ENCODE data around the gene PPP3R2. TPM values are rescaled to one million over a fixed set of nuclear protein-coding genes. Genes with fewer than 3 reads are reported as not detected.

The PPP3R2 gene
- total RNA-seq, 1 experiment from 2014 or later, result not detected

GRCh38 chr9:101543098-101543735 lies 51.6 kb downstream of the PPP3R2 start:
- POLR2A ChIA-PET, result no interaction called here
- CTCF ChIA-PET, result no interaction called here
- BruUV-seq (replicated peaks), result no TSS peak
- Histone ChIP-seq H3K9me3 (ENCODE audit: control insufficient read depth in 1 of 2, insufficient read depth in 1 of 2, low read depth in 1 of 2, low read length in 2 of 2) (no peaks in the 10 kb centered on the region), H3K4me1 (ENCODE audit: control insufficient read depth in 1 of 2, insufficient read depth in 2 of 2, low read length in 2 of 2) (no peaks in the 10 kb centered on the region), H3K27ac (ENCODE audit: low read depth, low read length) (no peak overlapping the region), H3K4me3 (replicated peaks in 1 of 2; ENCODE audit: low read depth in 1 of 2, low read length in 2 of 2) (no peak overlapping the region), H4K20me1 (ENCODE audit: insufficient read depth) (no peaks in the 10 kb centered on the region), H3K9ac (ENCODE audit: low read length) (no peak overlapping the region), H2AFZ (ENCODE audit: low read depth, low read length, poor library complexity, severe bottlenecking) (no peak overlapping the region), H3K4me2 (ENCODE audit: low read length) (no peak overlapping the region), H3K9me2 (ENCODE audit: insufficient read depth) (no peaks in the 10 kb centered on the region), H3K36me3 (ENCODE audit: control insufficient read depth in 1 of 2, insufficient read depth in 2 of 2, low read length in 2 of 2) (peaks cover 20 to 25% of the 10 kb centered on the region in 2 experiments), H3K27me3 (ENCODE audit: insufficient read depth, low read length) (no peaks in the 10 kb centered on the region), H3K79me2 (ENCODE audit: insufficient read depth, low read length) (no peaks in the 10 kb centered on the region)
- intact Hi-C loops (cut with micrococcal nuclease), result no loop called here
- RAD21 ChIA-PET (ENCODE audit: low non-redundant PET in 1 of 2, low total read pairs in 2 of 2, uncharacterized antibody in 2 of 2, unreplicated experiment in 2 of 2), result no interaction called here
- ATAC-seq (no peak), DNase-seq (ENCODE audit: low read depth, low spot score) (no peak)
- TF ChIP-seq EZH2 (IDR thresholded peaks at IDR 0.05), result no peak
- no peak for TF ChIP-seq RAD21 (IDR thresholded peaks at IDR 0.05; ENCODE audit: low read depth)
- no peak for TF ChIP-seq EGR1 (IDR thresholded peaks at IDR 0.05; ENCODE audit: low read depth)
- TF ChIP-seq EZH2phosphoT487 (IDR thresholded peaks at IDR 0.05; ENCODE audit: borderline replicate concordance), result no peak
- TF ChIP-seq TCF7L2 (IDR thresholded peaks at IDR 0.05; ENCODE audit: borderline replicate concordance, extremely low read depth, insufficient read depth, insufficient read length), result no peak
- TF ChIP-seq SRF (IDR thresholded peaks at IDR 0.05; ENCODE audit: low read depth), result no peak
- TF ChIP-seq ZFX (IDR thresholded peaks at IDR 0.05), result no peak
- TF ChIP-seq, protein P1, sequence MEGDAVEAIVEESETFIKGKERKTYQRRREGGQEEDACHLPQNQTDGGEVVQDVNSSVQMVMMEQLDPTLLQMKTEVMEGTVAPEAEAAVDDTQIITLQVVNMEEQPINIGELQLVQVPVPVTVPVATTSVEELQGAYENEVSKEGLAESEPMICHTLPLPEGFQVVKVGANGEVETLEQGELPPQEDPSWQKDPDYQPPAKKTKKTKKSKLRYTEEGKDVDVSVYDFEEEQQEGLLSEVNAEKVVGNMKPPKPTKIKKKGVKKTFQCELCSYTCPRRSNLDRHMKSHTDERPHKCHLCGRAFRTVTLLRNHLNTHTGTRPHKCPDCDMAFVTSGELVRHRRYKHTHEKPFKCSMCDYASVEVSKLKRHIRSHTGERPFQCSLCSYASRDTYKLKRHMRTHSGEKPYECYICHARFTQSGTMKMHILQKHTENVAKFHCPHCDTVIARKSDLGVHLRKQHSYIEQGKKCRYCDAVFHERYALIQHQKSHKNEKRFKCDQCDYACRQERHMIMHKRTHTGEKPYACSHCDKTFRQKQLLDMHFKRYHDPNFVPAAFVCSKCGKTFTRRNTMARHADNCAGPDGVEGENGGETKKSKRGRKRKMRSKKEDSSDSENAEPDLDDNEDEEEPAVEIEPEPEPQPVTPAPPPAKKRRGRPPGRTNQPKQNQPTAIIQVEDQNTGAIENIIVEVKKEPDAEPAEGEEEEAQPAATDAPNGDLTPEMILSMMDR (IDR thresholded peaks at IDR 0.05 in 2 of 3, conservative IDR thresholded peaks at IDR 0.05 in 1 of 3; ENCODE audit: borderline replicate concordance in 1 of 3, insufficient read depth in 1 of 3, low read depth in 2 of 3, low read length in 2 of 3), result no peak
- TF ChIP-seq ELF1 (IDR thresholded peaks at IDR 0.05; ENCODE audit: borderline replicate concordance, low read depth), result no peak
- TF ChIP-seq ZBTB33 (IDR thresholded peaks at IDR 0.05; ENCODE audit: extremely low read depth, insufficient replicate concordance, low read length), result no peak
- no peak for TF ChIP-seq FOSL1 (IDR thresholded peaks at IDR 0.05; ENCODE audit: low read depth)
- TF ChIP-seq CBX3 (IDR thresholded peaks at IDR 0.05; ENCODE audit: low read depth), result no peak
- TF ChIP-seq, protein P2, sequence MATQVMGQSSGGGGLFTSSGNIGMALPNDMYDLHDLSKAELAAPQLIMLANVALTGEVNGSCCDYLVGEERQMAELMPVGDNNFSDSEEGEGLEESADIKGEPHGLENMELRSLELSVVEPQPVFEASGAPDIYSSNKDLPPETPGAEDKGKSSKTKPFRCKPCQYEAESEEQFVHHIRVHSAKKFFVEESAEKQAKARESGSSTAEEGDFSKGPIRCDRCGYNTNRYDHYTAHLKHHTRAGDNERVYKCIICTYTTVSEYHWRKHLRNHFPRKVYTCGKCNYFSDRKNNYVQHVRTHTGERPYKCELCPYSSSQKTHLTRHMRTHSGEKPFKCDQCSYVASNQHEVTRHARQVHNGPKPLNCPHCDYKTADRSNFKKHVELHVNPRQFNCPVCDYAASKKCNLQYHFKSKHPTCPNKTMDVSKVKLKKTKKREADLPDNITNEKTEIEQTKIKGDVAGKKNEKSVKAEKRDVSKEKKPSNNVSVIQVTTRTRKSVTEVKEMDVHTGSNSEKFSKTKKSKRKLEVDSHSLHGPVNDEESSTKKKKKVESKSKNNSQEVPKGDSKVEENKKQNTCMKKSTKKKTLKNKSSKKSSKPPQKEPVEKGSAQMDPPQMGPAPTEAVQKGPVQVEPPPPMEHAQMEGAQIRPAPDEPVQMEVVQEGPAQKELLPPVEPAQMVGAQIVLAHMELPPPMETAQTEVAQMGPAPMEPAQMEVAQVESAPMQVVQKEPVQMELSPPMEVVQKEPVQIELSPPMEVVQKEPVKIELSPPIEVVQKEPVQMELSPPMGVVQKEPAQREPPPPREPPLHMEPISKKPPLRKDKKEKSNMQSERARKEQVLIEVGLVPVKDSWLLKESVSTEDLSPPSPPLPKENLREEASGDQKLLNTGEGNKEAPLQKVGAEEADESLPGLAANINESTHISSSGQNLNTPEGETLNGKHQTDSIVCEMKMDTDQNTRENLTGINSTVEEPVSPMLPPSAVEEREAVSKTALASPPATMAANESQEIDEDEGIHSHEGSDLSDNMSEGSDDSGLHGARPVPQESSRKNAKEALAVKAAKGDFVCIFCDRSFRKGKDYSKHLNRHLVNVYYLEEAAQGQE (IDR thresholded peaks at IDR 0.05; ENCODE audit: low read depth), result no peak
- TF ChIP-seq ZNF274 (IDR thresholded peaks at IDR 0.05; ENCODE audit: low read depth, low read length), result no peak
- TF ChIP-seq SP1 (IDR thresholded peaks at IDR 0.05; ENCODE audit: low read depth), result no peak
- TF ChIP-seq ATF3 (IDR thresholded peaks at IDR 0.05), result no peak
- TF ChIP-seq SIN3A (IDR thresholded peaks at IDR 0.05; ENCODE audit: low read depth), result no peak
- no peak for TF ChIP-seq JUND (IDR thresholded peaks at IDR 0.05)
- no peak for TF ChIP-seq POLR2A (IDR thresholded peaks at IDR 0.05; ENCODE audit: borderline replicate concordance, extremely low read depth, insufficient read depth, insufficient read length)
- TF ChIP-seq YY1 (IDR thresholded peaks at IDR 0.05; ENCODE audit: extremely low read depth, insufficient replicate concordance, low read depth, low read length), result no peak

Data from HCT116 (cell line).